IPS-20b (cell line): ENCODE results near the gene PSMC3IP.

Experiments used
- H3K27ac ChIP-seq: one replicate; pipeline ENCODE4 v1.5.1; 2013; ENCODE audit warnings: low read length
- H3K27me3 ChIP-seq: 2 replicates; pipeline ENCODE4 v1.6.1; 2013; ENCODE audit warnings: mild to moderate bottlenecking, low read length, inconsistent platforms; ENCODE audit not compliant: insufficient read depth
- H3K36me3 ChIP-seq: 2 replicates; pipeline ENCODE4 v1.6.1; 2013; ENCODE audit warnings: low read depth, mild to moderate bottlenecking, inconsistent platforms, low read length, moderate library complexity; ENCODE audit not compliant: insufficient read depth
- H3K4me1 ChIP-seq: 2 replicates; pipeline ENCODE4 v1.6.1; 2013; ENCODE audit warnings: mild to moderate bottlenecking, control low read depth, inconsistent platforms, low read length, moderate library complexity; ENCODE audit not compliant: insufficient read depth
- H3K4me3 ChIP-seq: 2 replicates; pipeline ENCODE4 v1.5.1; 2013; ENCODE audit warnings: mild to moderate bottlenecking, low read length, inconsistent platforms
- H3K9ac ChIP-seq: 2 replicates; pipeline ENCODE4 v1.6.1; 2013; ENCODE audit warnings: low read depth, mild to moderate bottlenecking, inconsistent platforms, low read length, moderate library complexity
- H3K9me3 ChIP-seq: 2 replicates; pipeline ENCODE4 v1.6.1; 2013; ENCODE audit warnings: mild to moderate bottlenecking, low read depth, low read length, inconsistent platforms; ENCODE audit not compliant: insufficient read depth

Gene PSMC3IP

GRCh38 chr17:42608305-42609181 is 31.0 kb upstream of the PSMC3IP start:
- Histone ChIP-seq H3K9ac (peak overlapping the region; percentile 91), H3K36me3 (peaks cover 22% of the 10 kb centered on the region), H3K4me3 (peak overlapping the region; percentile 97), H3K9me3 (no peaks in the 10 kb centered on the region), H3K27ac (no peak overlapping the region), H3K4me1 (peaks cover 6% of the 10 kb centered on the region; the same call in 1 of the 2 replicates), H3K27me3 (no peaks in the 10 kb centered on the region)

- peaks cover 15% of the 10 kb centered on the region for H3K36me3 ChIP-seq
- peaks cover 6% of the 10 kb centered on the region; the same call in 1 of the 2 replicates for H3K4me1 ChIP-seq
- no peaks in the 10 kb centered on the region for H3K27me3 ChIP-seq
- H3K27ac ChIP-seq: no peak overlapping the region
- peak overlapping the region; percentile 91; the same call in 1 of the 2 replicates for H3K9ac ChIP-seq
- no peaks in the 10 kb centered on the region for H3K9me3 ChIP-seq
- peak overlapping the region; percentile 97 for H3K4me3 ChIP-seq
Observed at GRCh38 chr17:42607769-42608168, 30.2 kb upstream of the PSMC3IP start.

GRCh38 chr17:42603318-42603717 is 25.8 kb upstream of the PSMC3IP start:
- Histone ChIP-seq H3K4me1 (peaks cover 5% of the 10 kb centered on the region; the same call in 1 of the 2 replicates), H3K4me3 (no peak overlapping the region), H3K36me3 (no peaks in the 10 kb centered on the region), H3K27me3 (no peaks in the 10 kb centered on the region), H3K27ac (no peak overlapping the region), H3K9ac (no peak overlapping the region), H3K9me3 (no peaks in the 10 kb centered on the region)

DNA sequence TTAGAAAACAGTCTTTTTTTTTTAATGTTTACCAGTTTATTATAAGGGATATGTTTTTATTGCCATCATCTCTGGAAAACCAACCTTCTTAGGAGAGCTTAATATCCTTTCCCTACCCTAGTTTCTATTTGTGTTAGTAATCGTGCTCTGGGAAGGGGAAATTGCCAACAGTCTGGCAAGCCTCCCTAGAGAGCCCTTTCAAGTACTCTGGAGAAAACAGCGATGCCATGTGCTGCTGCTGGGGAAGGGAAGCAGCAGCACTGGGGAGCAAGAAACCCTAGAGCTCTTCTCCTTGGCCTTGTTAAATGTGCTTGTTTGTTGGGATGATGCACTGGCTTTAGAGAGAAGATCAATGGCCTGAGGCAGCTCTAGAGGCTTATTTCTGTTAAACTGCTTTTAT is 21.4 kb upstream of the PSMC3IP start:
- no peaks in the 10 kb centered on the region for H3K9me3 ChIP-seq
- no peaks in the 10 kb centered on the region for H3K36me3 ChIP-seq
- no peak overlapping the region for H3K9ac ChIP-seq
- no peak overlapping the region for H3K27ac ChIP-seq
- no peak overlapping the region for H3K4me3 ChIP-seq
- no peaks in the 10 kb centered on the region for H3K27me3 ChIP-seq
- H3K4me1 ChIP-seq: no peaks in the 10 kb centered on the region

- Histone ChIP-seq H3K27me3 (no peaks in the 10 kb centered on the region), H3K9ac (no peak overlapping the region)
Observed at GRCh38 chr17:42596386-42596785, 18.9 kb upstream of the PSMC3IP start.

GRCh38 chr17:42591411-42591810 is 13.9 kb upstream of the PSMC3IP start:
- Histone ChIP-seq H3K27ac (no peak overlapping the region), H3K4me1 (no peaks in the 10 kb centered on the region), H3K9ac (no peak overlapping the region)

More at GRCh38 chr17:42596386-42596785, 18.9 kb upstream of the PSMC3IP start:
- no peaks in the 10 kb centered on the region for H3K4me1 ChIP-seq
- no peaks in the 10 kb centered on the region for H3K9me3 ChIP-seq
- H3K4me3 ChIP-seq: no peak overlapping the region
- no peak overlapping the region for H3K27ac ChIP-seq
- H3K36me3 ChIP-seq: no peaks in the 10 kb centered on the region; the same call in 1 of the 2 replicates

GRCh38 chr17:42590886-42591285 is 13.4 kb upstream of the PSMC3IP start:
- Histone ChIP-seq H3K27ac (no peak overlapping the region), H3K27me3 (no peaks in the 10 kb centered on the region), H3K9me3 (no peaks in the 10 kb centered on the region), H3K4me1 (no peaks in the 10 kb centered on the region), H3K9ac (no peak overlapping the region), H3K36me3 (peaks cover 43% of the 10 kb centered on the region), H3K4me3 (no peak overlapping the region)

More at GRCh38 chr17:42591411-42591810, 13.9 kb upstream of the PSMC3IP start:
- no peaks in the 10 kb centered on the region for H3K9me3 ChIP-seq
- H3K36me3 ChIP-seq: peaks cover 38% of the 10 kb centered on the region
- H3K4me3 ChIP-seq: no peak overlapping the region
- no peaks in the 10 kb centered on the region for H3K27me3 ChIP-seq

- Histone ChIP-seq H3K27me3 (no peaks in the 10 kb centered on the region), H3K4me1 (no peaks in the 10 kb centered on the region), H3K27ac (no peak overlapping the region), H3K4me3 (no peak overlapping the region), H3K36me3 (peaks cover 83% of the 10 kb centered on the region), H3K9ac (no peak overlapping the region), H3K9me3 (no peaks in the 10 kb centered on the region)
Observed at GRCh38 chr17:42586514-42587230, 9.1 kb upstream of the PSMC3IP start.

DNA sequence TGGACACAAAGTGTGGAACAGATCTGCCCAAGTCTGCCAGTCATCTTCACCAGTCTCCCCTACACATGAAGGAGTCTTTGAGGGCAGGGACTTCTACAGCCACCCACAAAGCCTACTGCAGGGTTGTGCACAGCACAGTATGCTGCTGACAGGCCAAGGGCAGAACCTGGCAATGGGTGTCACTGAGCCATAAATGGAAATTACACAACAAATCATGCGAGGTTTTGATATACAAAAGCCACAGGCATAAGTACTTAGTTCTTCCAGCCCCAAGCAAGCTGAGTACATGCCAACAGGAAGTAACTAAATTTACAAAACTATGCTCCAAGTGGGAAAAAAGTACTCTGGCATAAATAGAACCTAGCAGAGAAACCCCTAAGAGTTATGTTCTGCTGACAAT is 7.8 kb upstream of the PSMC3IP start:
- no peaks in the 10 kb centered on the region for H3K9me3 ChIP-seq
- no peaks in the 10 kb centered on the region for H3K27me3 ChIP-seq
- H3K4me1 ChIP-seq: no peaks in the 10 kb centered on the region
- no peak overlapping the region for H3K4me3 ChIP-seq
- H3K9ac ChIP-seq: no peak overlapping the region
- no peak overlapping the region for H3K27ac ChIP-seq
- peaks cover 82% of the 10 kb centered on the region for H3K36me3 ChIP-seq

DNA sequence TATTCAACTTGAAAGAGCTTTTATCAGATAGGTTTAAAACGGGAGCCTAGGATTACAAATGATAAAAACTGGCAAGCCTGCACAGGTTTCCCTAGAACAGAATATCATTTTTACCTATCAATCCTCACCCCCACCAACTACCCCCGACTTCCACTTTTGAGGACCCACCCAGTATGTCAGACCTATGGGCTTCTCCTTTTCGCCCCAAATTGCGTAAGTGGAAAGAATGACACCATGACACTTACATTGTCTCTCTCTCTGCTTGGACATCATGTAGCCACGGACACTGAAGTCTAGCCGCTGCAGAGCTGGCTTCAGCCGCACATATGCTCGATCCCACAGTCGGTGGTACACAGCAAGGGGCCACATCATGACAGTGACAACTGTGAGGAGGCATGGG is 7.4 kb upstream of the PSMC3IP start:
- no peak overlapping the region for H3K9ac ChIP-seq
- no peak overlapping the region for H3K4me3 ChIP-seq
- H3K4me1 ChIP-seq: no peaks in the 10 kb centered on the region
- peaks cover 82% of the 10 kb centered on the region for H3K36me3 ChIP-seq
- no peaks in the 10 kb centered on the region for H3K9me3 ChIP-seq
- H3K27ac ChIP-seq: no peak overlapping the region
- no peaks in the 10 kb centered on the region for H3K27me3 ChIP-seq

GRCh38 chr17:42581744-42582270 is 4.3 kb upstream of the PSMC3IP start:
- H3K9me3 ChIP-seq: no peaks in the 10 kb centered on the region
- H3K27me3 ChIP-seq: no peaks in the 10 kb centered on the region
- H3K9ac ChIP-seq: no peak overlapping the region
- no peaks in the 10 kb centered on the region for H3K4me1 ChIP-seq
- peaks cover 65% of the 10 kb centered on the region for H3K36me3 ChIP-seq
- H3K27ac ChIP-seq: no peak overlapping the region
- H3K4me3 ChIP-seq: no peak overlapping the region
